ENCODE results near the gene PROM2.
"Not testable (repeated sequence)": the region's sequence is repeated elsewhere in the genome, so short reads cannot be mapped to it uniquely, and the experiment has no call there.

The PROM2 gene, protein sequence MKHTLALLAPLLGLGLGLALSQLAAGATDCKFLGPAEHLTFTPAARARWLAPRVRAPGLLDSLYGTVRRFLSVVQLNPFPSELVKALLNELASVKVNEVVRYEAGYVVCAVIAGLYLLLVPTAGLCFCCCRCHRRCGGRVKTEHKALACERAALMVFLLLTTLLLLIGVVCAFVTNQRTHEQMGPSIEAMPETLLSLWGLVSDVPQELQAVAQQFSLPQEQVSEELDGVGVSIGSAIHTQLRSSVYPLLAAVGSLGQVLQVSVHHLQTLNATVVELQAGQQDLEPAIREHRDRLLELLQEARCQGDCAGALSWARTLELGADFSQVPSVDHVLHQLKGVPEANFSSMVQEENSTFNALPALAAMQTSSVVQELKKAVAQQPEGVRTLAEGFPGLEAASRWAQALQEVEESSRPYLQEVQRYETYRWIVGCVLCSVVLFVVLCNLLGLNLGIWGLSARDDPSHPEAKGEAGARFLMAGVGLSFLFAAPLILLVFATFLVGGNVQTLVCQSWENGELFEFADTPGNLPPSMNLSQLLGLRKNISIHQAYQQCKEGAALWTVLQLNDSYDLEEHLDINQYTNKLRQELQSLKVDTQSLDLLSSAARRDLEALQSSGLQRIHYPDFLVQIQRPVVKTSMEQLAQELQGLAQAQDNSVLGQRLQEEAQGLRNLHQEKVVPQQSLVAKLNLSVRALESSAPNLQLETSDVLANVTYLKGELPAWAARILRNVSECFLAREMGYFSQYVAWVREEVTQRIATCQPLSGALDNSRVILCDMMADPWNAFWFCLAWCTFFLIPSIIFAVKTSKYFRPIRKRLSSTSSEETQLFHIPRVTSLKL

GRCh38 chr2:95274291-95275150 lies at the start of gene PROM2:
TSS of gene PROM2 (plus strand) at chr2:95274449. CDS start at chr2:95274586, 137 bp downstream.
- DNase-seq = no peak

GRCh38 chr2:95225658-95226057 lies 48.6 kb upstream of the PROM2 start:
- peak; percentile 9 for DNase-seq

DNA sequence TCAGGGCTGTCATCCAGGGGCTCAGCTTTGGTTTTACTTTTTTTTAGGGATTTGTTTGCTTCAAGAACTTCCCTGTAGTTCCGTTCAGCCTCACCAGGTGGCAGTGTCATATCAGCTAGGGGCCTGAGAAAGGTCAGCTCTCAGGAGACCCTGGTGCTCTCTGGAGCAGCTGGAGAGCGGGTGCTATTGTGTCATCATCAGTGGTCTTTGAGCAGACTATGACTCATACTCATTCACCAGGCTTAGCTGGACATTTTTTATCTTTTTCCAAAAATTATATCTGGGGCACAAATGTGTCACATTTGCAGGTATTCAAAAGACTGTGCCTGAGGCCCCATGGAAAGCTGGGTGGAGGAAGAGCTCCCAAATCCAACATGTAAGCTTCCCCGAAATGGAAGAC lies 42.5 kb upstream of the PROM2 start:
- peak; percentile 45 for DNase-seq

DNA sequence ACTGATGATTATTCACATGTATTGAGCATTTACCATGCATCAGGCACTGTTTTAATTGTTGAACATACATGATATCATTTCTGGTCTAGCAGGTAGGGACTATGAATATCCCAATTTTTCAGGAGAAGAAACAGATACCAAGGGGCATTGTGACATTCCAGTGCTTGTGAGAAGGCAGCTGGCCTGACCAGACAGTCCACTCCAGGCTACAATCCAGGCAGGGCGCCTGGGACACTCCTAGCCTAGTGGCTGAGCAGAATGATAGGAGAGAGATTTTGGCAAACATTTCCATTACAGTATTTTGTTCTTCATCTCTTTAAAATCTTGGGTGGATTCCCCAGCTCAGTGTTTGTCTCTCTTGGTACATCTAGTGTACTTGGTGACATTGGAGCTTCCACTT lies 42.0 kb upstream of the PROM2 start:
- no peak for DNase-seq

DNA sequence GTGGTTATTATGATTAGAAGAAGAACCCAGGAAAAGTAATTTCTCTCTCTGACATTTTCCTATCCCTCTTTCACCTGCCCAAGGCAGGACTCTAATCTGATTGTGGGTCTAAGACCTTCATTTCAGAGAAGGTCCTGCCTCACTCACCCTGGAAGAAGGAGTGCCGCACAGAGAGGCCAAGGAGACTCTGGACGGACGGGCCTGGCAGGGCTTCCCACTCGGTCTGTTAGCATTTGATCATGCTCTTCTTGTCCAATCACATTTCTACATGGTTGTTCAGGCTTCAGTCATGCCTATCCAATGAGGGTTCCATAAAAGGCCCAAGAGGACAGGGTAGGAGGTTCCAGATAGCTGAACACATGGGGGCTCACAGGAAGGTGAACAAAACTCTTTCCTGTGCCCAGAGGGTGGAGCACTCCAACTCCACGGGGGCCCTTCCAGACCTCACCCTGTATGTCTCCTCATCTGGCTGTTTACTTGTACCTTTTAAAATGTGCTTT lies 39.9 kb upstream of the PROM2 start:
- DNase-seq = no peak

DNA sequence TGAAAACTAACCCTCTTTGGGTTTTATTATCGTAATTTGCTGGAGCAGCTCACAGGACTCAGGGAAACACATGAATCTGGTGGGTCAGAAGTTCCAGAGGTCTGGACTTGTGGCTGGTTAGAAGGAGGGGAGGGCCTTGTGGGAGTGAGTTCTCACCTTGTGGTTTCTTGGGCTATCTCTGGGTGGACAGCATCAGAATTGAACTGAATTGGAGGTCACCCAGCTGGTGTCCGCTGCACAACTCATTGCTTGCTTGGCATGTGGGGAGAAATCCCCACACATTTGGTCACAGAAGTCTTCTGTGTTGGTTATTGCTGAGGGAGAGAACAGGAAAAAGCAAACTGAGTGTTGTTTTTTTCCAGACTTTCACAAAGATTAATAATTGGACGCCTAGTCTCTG lies 39.4 kb upstream of the PROM2 start:
- no peak for DNase-seq

- no peak for DNase-seq
These were observed 36.1 kb upstream of the PROM2 start for GRCh38 chr2:95238131-95238530.

GRCh38 chr2:95240091-95240490 lies 34.2 kb upstream of the PROM2 start:
- peak; percentile 61 for DNase-seq

- peak; percentile 66 for DNase-seq
These were observed 33.7 kb upstream of the PROM2 start for GRCh38 chr2:95240556-95240955.

DNA sequence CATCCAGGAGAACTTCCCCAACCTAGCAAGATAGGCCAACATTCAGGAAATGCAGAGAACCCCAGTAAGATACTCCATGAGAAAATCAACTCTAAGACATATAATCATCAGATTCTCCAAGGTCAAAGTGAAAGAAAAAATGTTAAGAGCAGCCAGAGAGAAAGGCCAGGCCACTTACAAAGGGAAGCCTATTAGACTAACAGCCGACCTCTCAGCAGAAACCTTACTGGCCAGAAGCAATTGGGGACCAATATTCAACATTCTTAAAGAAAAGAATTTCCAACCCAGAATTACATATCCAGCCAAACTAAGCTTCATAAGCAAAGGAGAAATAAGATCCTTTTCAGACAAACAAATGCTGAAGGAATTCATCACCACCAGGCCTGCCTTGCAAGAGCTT lies 32.2 kb upstream of the PROM2 start:
- not testable (repeated sequence) for DNase-seq

- DNase-seq = no peak
These were observed 16.0 kb upstream of the PROM2 start for GRCh38 chr2:95258271-95258670.

- DNase-seq = no peak
These were observed 13.9 kb upstream of the PROM2 start for GRCh38 chr2:95260028-95261023.

DNA sequence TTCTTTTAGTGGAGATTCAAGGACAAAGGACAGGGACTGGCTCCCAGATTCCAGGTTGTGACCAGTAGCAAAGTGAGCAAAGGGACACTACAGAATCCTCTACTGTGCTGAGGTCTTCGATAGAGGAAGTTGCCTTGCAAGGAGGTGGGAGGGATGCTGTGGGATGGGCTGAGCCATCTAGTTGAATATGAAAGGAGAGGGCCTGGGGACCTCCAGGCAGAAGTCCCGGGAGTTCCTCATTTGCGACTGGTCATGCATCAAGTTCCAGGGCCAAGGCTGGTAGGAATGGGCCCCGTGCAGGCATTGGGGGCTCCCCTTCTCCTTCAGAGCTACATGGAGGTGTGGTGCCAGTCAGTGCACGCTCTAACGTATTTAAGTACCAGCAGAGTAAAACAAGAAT lies 12.6 kb upstream of the PROM2 start:
- DNase-seq = no peak

GRCh38 chr2:95262896-95263542 lies 11.2 kb upstream of the PROM2 start:
- DNase-seq = peak; percentile 84

- no peak for DNase-seq
These were observed 9.6 kb upstream of the PROM2 start for GRCh38 chr2:95264624-95265023.

DNA sequence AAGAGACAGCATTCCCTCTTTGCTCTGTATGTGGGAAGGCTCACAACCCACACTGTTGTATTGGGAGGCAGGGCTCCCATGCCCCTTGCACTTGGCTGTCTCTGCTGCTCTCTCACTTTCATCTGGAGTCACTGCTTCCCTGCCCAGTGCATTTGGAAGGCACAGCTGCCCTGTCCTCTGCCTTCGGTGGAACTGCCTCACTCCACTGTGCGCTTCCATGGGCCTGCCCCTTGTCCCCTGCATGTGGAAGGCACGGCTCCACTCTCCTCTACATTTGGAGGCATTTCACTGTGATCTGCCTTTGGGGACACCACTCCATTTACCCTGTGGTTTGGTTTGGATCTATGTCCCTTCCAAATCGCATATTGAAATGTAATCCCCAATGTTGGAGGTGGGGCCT lies 9.1 kb upstream of the PROM2 start:
- DNase-seq = no peak

DNA sequence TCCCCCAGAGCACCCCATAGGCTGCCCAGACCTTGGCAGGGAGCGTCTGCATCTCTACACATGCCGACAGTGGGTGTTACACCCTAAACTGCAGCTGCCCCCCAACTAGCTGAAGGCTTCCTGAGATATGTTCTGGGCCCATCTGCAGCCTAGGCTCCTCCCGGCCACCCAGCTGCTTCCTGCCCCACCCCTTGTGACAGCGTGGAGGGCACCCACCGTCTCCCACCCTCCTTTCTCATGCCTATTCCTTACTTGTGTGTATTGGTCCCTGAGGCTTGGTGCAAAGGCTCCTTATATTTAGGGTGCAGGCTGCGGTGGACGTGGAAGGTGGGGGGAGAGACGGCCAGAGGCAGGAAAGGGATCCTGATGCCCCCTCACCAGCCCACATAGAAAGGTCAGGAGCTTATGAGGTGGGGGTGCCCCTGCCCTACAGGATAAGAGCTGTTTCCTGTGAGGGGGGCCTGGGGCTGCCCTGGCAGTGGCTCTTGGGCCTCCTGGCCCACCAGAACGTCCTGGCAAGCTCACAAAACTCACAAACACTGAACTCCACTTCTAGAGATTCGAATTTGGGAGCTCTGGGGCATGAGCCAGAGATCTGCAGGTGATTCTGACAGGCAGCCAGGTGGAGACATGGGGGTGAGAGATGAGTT lies 7.3 kb upstream of the PROM2 start:
- DNase-seq = no peak

DNA sequence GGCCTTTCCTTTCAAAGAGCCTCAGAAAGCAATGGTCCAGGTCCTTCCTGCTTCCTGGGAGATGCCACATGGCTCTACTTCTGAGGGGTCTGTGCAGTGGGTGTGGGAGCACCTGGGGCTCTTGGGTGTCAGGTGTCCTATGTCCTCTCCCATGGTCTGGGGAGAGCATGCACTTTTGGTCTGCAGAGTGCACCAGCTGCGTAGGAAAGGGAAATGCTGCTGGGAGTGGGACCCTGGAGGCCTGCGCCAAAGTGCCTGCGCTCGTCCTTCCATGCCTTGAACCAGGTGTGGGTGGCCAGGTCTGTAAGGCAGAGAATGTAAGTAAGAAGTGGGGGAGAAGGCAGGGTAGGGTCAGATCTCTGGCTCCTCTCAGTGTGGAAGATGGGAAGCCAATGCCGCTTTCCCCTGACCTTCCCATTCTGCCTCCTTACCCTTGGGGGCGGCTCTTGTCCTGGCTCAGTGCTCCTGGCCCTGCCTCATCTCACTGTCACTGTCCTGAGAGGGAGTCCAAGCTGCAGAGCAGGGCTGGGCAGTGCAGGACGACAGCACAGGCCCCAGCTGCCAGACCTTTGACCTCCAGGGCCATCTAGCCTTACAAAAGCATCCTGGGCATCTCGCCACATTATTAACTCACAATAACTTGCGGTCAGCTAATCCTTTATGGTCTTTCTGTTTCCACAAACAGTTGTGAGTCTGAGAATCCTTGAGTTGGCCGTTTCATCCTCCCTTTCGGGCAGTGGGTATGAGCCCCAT lies 6.6 kb upstream of the PROM2 start:
- no peak for DNase-seq

DNA sequence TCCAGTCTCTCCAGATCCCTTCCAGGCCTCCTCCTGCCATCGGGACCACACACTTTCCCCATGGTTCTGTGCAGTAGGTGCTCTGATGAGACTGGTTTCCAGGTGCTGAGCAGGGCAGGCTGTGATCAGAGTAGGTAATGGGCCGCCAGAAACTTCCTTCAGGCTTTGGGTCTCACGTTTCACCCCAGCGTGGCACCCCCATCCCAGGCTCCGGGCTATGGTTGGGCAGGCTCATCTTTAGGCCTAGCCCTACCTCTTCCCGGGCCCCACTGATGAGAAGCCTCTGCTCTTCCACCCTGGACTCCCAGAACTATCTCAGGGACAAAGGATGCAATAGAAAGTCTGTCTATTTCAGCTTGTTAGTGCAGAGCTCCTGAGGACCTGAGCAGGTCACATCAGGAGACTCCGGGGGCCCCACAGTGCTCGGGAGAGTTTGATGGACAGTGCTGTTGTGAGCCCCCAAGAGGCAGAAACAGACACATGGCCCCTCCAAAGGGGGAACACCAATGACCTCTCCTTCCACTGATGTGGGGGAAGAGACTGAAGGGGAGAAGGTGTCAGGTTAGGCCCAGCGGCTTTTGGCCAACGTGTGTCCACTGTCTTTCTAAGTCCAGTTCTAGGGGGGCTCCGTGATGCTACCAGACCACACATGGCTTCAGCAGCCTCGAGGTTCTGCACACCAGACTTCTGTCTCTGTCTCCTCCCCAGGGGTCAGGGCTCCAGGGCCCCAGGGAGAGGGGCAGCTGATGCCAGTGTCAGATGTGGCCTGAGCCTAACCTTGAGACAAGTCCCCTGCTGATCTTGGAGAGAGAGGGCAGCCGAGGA lies 5.8 kb upstream of the PROM2 start:
- DNase-seq = no peak
